Skeletal muscle satellite cell (primary cell): ENCODE data around the gene ANKS1A. TPM values are rescaled to one million over a fixed set of nuclear protein-coding genes. Genes with fewer than 3 reads are reported as not detected.
"Not testable (repeated sequence)": the region's sequence is repeated elsewhere in the genome, so short reads cannot be mapped to it uniquely, and the experiment has no call there.

Experiments
- H3K27me3 ChIP-seq: 2 replicates; pipeline ENCODE4 v1.7.0; 2013; ENCODE audit warnings: low read length; ENCODE audit not compliant: control insufficient read depth, insufficient read depth
- H3K36me3 ChIP-seq: 2 replicates; pipeline ENCODE4 v1.7.0; 2013; ENCODE audit warnings: mild to moderate bottlenecking, control low read depth, low read length; ENCODE audit not compliant: insufficient read depth
- H3K4me1 ChIP-seq: 2 replicates; pipeline ENCODE4 v1.7.0; 2013; ENCODE audit warnings: low read length; ENCODE audit not compliant: control insufficient read depth, insufficient read depth
- H3K4me2 ChIP-seq: 2 replicates; pipeline ENCODE4 v1.7.0; 2013; ENCODE audit warnings: mild to moderate bottlenecking, low read length
- H3K4me3 ChIP-seq: 2 replicates; pipeline ENCODE4 v1.7.0; 2013; ENCODE audit warnings: low read length
- H3K9ac ChIP-seq: 2 replicates; pipeline ENCODE4 v1.7.0; 2013; ENCODE audit warnings: mild to moderate bottlenecking, low read depth, low read length, moderate library complexity
- H3K9me3 ChIP-seq: replicated peaks from 2 replicates; pipeline ENCODE4 v1.7.0; 2013; ENCODE audit warnings: mild to moderate bottlenecking, control low read depth, low read length
- total RNA-seq: library from RNA; depleted of rRNA; stranded (reverse); fragments of >200 nt; gene quantifications from 2 replicates; pipeline ENCODE4 v1.2.3, GENCODE V29; 2012; rRNA removed

ANKS1A gene, protein sequence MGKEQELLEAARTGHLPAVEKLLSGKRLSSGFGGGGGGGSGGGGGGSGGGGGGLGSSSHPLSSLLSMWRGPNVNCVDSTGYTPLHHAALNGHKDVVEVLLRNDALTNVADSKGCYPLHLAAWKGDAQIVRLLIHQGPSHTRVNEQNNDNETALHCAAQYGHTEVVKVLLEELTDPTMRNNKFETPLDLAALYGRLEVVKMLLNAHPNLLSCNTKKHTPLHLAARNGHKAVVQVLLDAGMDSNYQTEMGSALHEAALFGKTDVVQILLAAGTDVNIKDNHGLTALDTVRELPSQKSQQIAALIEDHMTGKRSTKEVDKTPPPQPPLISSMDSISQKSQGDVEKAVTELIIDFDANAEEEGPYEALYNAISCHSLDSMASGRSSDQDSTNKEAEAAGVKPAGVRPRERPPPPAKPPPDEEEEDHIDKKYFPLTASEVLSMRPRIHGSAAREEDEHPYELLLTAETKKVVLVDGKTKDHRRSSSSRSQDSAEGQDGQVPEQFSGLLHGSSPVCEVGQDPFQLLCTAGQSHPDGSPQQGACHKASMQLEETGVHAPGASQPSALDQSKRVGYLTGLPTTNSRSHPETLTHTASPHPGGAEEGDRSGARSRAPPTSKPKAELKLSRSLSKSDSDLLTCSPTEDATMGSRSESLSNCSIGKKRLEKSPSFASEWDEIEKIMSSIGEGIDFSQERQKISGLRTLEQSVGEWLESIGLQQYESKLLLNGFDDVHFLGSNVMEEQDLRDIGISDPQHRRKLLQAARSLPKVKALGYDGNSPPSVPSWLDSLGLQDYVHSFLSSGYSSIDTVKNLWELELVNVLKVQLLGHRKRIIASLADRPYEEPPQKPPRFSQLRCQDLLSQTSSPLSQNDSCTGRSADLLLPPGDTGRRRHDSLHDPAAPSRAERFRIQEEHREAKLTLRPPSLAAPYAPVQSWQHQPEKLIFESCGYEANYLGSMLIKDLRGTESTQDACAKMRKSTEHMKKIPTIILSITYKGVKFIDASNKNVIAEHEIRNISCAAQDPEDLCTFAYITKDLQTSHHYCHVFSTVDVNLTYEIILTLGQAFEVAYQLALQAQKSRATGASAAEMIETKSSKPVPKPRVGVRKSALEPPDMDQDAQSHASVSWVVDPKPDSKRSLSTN
- 9.0 and 10.4 TPM in 2 replicates for total RNA-seq

DNA sequence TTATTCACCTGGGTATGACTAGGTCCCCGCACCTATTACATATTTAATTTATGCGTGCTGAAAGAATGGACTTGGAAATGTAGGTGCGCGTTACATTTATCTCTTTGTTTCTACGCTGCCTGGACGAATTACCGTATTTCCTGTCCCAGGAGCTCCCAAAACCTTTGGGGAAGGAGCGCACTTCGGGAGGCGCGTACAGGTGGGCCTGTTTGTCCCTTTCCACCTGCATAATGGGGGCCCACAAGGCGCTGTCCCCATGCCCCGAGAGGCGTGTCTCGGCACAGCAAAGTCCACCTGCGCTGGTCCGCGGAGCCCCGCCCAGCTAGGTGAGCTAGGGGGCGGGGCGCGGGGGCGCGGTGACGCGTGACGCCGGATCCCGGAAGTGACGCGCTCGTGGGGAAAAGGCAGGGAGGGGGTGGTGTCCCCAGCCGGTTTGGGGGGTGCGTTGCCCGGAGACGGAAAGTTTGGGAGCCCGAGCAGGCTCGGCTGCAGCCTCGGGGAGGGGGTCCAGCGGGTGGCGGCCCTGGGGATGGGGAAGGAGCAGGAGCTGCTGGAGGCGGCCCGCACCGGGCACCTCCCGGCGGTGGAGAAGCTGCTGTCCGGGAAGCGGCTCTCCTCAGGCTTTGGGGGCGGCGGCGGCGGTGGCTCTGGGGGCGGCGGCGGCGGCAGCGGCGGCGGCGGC is at the start of gene ANKS1A:
ANKS1A (plus strand) TSS at position 382 of the 682 bp plus-strand sequence; CDS start at position 530, 148 bp downstream.
- H3K36me3 ChIP-seq, result peaks cover 2% of the 10 kb centered on the region
- no peaks in the 10 kb centered on the region for H3K9me3 ChIP-seq
- H3K9ac ChIP-seq, result peak within 1 kb of the TSS; percentile 94
- no peaks in the 10 kb centered on the region for H3K27me3 ChIP-seq
- peak within 1 kb of the TSS; percentile 100 for H3K4me2 ChIP-seq
- H3K4me3 ChIP-seq, result peak within 1 kb of the TSS; percentile 93
- H3K4me1 ChIP-seq, result peaks cover 6% of the 10 kb centered on the region

DNA sequence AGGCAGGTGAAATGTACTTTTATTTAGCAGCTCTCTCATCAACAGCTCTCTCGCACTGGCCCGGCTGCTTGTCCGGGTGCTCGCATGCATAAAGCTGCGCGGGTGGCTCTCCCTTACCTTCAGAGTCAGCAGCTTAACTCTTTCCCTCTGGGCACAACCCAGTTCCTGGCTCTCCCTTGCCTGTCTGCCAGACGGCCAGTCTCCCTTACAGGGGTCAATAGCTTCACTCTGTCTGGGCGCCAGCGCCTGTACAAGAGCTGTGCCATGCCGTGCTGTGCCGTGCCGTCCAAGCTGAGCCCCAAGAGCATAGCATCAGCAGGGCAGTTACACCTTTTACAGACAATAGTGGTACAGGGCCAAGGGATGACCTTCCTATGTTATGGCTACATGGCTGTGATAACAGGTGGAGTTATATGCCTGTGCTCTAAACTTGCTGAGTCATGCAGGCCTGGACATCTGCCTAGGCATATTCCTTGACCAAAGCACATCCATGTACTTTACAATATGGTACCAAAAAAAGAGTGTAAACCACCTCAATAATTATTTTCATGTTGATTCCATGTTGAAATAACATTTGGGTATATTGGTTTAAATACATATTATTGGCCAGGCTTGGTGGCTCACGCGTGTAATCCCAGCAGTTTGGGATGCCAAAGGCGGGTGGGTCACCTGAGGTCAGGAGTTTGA is 49.2 kb upstream of the ANKS1A start:
- no peak overlapping the region for H3K4me2 ChIP-seq
- no peaks in the 10 kb centered on the region for H3K36me3 ChIP-seq
- H3K4me1 ChIP-seq, result peaks cover 6% of the 10 kb centered on the region
- no peaks in the 10 kb centered on the region for H3K9me3 ChIP-seq
- H3K4me3 ChIP-seq, result no peak overlapping the region
- H3K27me3 ChIP-seq, result no peaks in the 10 kb centered on the region
- H3K9ac ChIP-seq, result no peak overlapping the region

DNA sequence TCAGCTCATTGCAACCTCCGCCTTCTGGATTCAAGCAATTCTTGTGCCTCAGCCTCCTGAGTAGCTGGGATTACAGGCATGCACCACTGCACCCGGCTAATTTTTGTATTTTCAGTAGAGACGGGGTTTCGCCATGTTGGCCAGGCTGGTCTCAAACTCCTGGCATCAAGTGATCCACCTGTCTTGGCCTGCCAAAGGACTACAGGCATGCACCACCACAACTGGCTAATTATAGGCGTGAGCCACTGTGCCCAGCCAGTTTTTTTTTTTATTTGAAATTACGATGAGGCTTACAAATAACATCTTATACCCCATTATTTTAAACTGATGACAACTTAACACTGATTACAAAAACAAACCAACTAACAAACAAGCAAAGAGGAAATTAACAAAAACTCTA is 40.0 kb upstream of the ANKS1A start:
- not testable (repeated sequence) for H3K4me1 ChIP-seq, H3K4me2 ChIP-seq, H3K9ac ChIP-seq, H3K27me3 ChIP-seq, H3K36me3 ChIP-seq, H3K4me3 ChIP-seq, H3K9me3 ChIP-seq

DNA sequence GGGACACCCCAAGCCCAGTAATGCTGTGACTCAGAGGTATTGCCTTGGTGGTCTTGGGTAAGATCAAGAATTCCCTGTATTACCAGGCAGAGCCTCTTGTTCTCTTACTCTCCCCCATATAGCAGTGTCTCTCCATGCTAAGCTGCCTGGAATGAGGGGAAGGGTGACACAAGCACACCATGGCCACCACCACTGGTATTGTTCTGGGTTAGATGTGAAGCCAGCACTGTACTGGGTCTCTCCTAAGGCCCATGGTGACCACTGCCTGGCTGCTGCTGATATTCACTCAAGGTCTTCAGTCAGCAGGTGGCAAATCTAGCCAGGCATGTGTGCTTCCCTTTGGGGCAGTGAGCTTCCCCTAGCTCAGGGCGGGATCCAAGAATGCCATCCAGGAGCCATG is 37.7 kb upstream of the ANKS1A start:
- Histone ChIP-seq H3K4me3 (no peak overlapping the region), H3K4me1 (no peaks in the 10 kb centered on the region), H3K9ac (no peak overlapping the region), H3K4me2 (no peak overlapping the region), H3K36me3 (no peaks in the 10 kb centered on the region), H3K27me3 (no peaks in the 10 kb centered on the region), H3K9me3 (no peaks in the 10 kb centered on the region)

DNA sequence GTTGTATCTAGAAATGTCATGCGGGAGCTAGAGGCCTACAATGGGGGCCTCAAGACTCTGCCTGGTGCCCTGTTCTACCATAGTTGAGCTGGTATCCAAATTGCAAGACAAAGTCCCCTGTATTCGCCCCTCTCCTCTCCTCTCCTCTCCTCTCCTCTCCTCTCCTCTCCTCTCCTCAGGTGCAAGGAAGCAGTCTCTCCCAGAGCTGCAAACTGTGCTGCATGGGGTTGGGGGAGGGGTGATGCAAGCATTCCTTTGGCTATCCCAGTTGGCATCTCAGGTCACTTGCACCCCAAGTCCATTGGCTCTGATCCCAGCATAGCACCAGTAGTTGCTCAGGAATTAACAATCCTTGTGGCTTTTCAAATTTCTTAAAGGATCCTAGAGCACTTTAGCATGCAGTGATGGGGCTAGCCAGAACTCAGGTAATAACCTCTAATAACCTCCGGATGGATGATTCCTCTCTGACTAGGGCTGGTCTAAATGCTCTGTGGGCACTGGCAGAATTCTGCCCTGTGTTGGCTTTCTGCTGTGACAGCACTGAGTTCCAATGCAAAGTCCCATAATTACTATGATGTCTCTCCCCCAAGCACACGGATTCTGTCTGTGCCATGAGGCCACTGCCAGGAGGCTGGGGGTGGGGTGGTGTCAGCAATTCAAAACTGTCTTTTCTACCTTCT is 36.5 kb upstream of the ANKS1A start:
- H3K9ac ChIP-seq, result no peak overlapping the region

DNA sequence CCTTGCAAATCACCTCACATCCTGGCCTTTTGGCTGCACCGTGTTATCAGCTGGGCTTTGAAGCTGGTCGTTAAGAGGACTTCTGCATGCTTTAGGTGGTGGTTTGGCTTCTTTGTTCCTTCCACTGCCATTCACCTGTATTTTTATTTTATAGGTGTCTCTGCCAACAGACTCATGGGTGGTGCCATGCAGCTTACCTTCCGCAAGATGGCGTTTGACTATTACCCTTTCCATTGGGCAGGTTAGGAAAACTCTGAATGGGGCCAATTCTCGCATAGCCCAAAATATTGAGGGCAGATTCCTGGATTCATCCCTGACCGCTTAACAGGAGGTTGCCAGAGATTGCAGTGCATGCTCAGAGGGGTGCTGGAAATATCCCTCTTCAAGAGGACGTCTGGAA is 33.6 kb upstream of the ANKS1A start:
- Histone ChIP-seq H3K27me3 (no peaks in the 10 kb centered on the region), H3K9me3 (no peaks in the 10 kb centered on the region), H3K4me2 (no peak overlapping the region), H3K9ac (no peak overlapping the region), H3K36me3 (peaks cover 11% of the 10 kb centered on the region), H3K4me3 (no peak overlapping the region), H3K4me1 (no peaks in the 10 kb centered on the region)

More for the DNA sequence above, 36.5 kb upstream of the ANKS1A start:
- H3K27me3 ChIP-seq, result no peaks in the 10 kb centered on the region
- H3K4me2 ChIP-seq, result no peak overlapping the region
- H3K4me3 ChIP-seq, result no peak overlapping the region
- no peaks in the 10 kb centered on the region for H3K4me1 ChIP-seq
- H3K36me3 ChIP-seq, result peaks cover 3% of the 10 kb centered on the region
- no peaks in the 10 kb centered on the region for H3K9me3 ChIP-seq

DNA sequence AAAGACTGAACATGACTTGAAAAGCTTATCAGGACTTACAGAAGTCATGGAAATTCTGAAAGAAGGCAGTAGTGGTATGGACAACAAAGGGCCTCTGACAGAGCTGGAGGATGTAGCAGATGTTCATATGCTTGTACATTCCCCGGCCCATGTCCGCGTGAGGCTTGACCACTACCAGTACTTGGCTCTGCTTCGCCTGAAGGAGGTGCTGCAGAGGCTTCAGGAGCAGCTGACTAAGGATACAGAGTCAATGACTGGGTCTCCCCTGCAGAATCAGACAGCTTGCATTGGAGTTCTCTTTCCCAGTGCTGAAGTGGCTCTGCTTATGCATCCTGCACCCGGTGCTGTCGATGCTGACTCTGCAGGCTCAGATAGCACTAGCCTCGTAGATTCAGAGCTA is 30.4 kb upstream of the ANKS1A start:
- H3K4me2 ChIP-seq, result no peak overlapping the region
- no peak overlapping the region for H3K4me3 ChIP-seq
- no peaks in the 10 kb centered on the region for H3K27me3 ChIP-seq
- H3K36me3 ChIP-seq, result peaks cover 11% of the 10 kb centered on the region
- H3K9ac ChIP-seq, result no peak overlapping the region
- H3K9me3 ChIP-seq, result no peaks in the 10 kb centered on the region
- no peaks in the 10 kb centered on the region for H3K4me1 ChIP-seq

DNA sequence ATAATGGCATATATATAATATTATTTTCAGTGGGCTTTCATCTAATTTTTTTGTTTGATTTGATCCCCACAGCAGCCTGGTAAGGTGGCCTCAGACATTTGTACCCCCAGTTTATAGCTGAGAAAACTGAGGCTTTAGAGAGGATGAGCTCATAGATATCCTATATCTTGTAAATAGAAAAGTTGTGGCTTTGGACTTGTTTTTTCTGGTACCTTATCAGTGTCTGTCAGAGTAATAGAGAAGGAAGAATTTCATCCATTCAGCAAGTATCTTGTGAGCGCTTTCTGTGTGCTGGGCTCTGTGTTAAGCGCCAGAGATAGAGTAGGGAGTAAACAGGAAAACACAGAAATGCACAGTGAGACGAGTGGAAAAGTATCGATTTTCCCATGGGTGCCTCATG is 29.1 kb upstream of the ANKS1A start:
- no peaks in the 10 kb centered on the region for H3K9me3 ChIP-seq
- H3K9ac ChIP-seq, result no peak overlapping the region
- H3K4me3 ChIP-seq, result no peak overlapping the region
- no peaks in the 10 kb centered on the region for H3K4me1 ChIP-seq
- H3K36me3 ChIP-seq, result peaks cover 11% of the 10 kb centered on the region
- H3K4me2 ChIP-seq, result no peak overlapping the region
- H3K27me3 ChIP-seq, result no peaks in the 10 kb centered on the region

DNA sequence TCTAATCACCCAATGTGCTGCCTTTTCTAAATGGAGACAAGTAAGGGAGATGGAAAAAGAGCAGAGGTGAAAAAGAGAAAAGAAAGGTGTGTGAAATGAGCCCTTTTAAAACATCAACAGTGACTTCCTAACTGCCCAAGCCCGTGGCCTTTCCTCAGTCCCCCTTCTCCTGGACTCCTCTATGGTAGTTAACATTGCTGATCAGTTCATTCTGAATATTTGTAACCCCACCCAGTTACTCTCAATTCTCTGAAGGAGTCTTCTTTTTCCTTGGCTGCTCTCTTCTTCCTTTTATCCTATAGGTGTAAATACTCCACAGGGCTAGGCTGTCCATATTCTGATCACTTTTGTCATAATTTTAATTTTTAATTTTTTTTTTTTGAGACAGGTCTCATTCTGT is 28.3 kb upstream of the ANKS1A start:
- Histone ChIP-seq H3K4me2 (no peak overlapping the region), H3K36me3 (peaks cover 11% of the 10 kb centered on the region), H3K9ac (no peak overlapping the region), H3K27me3 (no peaks in the 10 kb centered on the region), H3K4me3 (no peak overlapping the region), H3K4me1 (no peaks in the 10 kb centered on the region), H3K9me3 (no peaks in the 10 kb centered on the region)

DNA sequence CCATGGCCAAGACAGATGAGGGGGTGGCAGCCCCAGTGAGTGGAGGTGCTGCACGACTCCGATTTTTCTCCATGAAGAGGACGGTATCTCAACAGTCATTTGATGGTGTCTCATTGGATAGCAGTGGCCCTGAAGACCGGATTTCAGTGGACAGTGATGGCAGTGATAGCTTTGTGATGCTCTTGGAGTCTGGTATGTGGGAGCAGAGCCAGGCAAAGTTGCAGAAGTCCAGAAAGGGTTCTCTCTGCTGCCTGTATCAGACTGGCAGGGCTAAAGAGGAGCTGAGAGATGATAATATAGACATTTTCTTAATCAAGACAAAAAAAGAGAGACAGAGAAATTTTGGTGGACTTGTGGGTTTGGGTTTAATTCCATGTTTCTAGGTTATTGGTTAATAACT is 25.0 kb upstream of the ANKS1A start:
- no peak overlapping the region for H3K4me2 ChIP-seq
- H3K9me3 ChIP-seq, result no peaks in the 10 kb centered on the region
- no peaks in the 10 kb centered on the region for H3K27me3 ChIP-seq
- no peaks in the 10 kb centered on the region for H3K36me3 ChIP-seq
- H3K9ac ChIP-seq, result no peak overlapping the region
- no peaks in the 10 kb centered on the region for H3K4me1 ChIP-seq
- no peak overlapping the region for H3K4me3 ChIP-seq
